Esophagus squamous epithelium (tissue), 5 donors: ENCODE results near the gene BET1L. TPM values are rescaled to one million over a fixed set of nuclear protein-coding genes. Genes with fewer than 3 reads are reported as not detected.
A peak's percentile ranks its signal among the peaks of the same experiment; 100 is the strongest.
"Not testable (repeated sequence)": the region's sequence is repeated elsewhere in the genome, so short reads cannot be mapped to it uniquely, and the experiment has no call there.

Experiments
- DNase-seq: peaks from one replicate; lab custom pipeline; 2025; lab: John Stamatoyannopoulos, UW
- H3K27ac ChIP-seq, 4 donors: fragments of 200-600 bp; sonication (generic); one replicate each; pipeline ENCODE4 v1.5.1; 2016 to 2019; ENCODE audit warnings: mild to moderate bottlenecking in 1 of 4
- H3K27me3 ChIP-seq, 4 donors: fragments of 200-600 bp; sonication (generic); 1 replicate in 3 of 4; 2 replicates in 1 of 4; pipeline versions ENCODE4 v1.5.1 to v1.6.0; 2017 to 2021; ENCODE audit warnings: antibody characterized with exemption in 1 of 4
- H3K36me3 ChIP-seq, 3 donors: fragments of 200-600 bp; sonication (generic); one replicate each; pipeline ENCODE4 v1.5.1; 2016 to 2019
- H3K4me1 ChIP-seq, 3 donors: fragments of 200-600 bp; sonication (generic); one replicate each; pipeline ENCODE4 v1.5.1; 2017 to 2019
- H3K4me3 ChIP-seq, 4 donors: fragments of 200-600 bp; sonication (generic); 1 replicate in 3 of 4; 2 replicates in 1 of 4; pipeline ENCODE4 v1.5.1; 2016 to 2019; ENCODE audit warnings: mild to moderate bottlenecking in 2 of 4, moderate library complexity in 1 of 4
- H3K9me3 ChIP-seq, 3 donors: fragments of 200-600 bp; sonication (generic); one replicate each; pipeline ENCODE4 v1.5.1; 2016 to 2019
- CTCF ChIP-seq, 6 experiments: fragments of 450-650 bp in 4 of 6; fragments of 200-600 bp in 2 of 6; sonication (generic) in 2 of 6; IDR thresholded peaks; one replicate each; pipeline ENCODE4 v1.5.1; 2016 to 2019; ENCODE audit warnings: antibody characterized with exemption in 6 of 6, mild to moderate bottlenecking in 4 of 6, moderate library complexity in 4 of 6
- WGBS, 2 donors: methylation state at CpG; one replicate each; pipeline ENCODE4 v1.1.5; 2018; 5-methylcytosine and 5-hydroxymethylcytosine counted together
- intact Hi-C: fragments of 100-400 bp; cut with DNase I; formaldehyde crosslinking; loops from one replicate; pipeline ENCODE4 v1.15.0; 2022
- small RNA-seq, 4 donors: library from RNA; depleted of rRNA; stranded (forward); fragments of <200 nt; gene quantifications; one replicate each; pipeline ENCODE3, GENCODE V24; 2016
- total RNA-seq, 4 donors: library from RNA; depleted of rRNA; stranded (reverse); fragments of >200 nt; gene quantifications; one replicate each; pipeline ENCODE4 v1.1.0, GENCODE V29; 2016
- donor health status: DM: yes; HTN: yes; CAD: no.

Gene BET1L
- total RNA-seq, 4 donors from 2014 or later, result 16.3 to 24.8 (median 17.1) TPM

- H3K4me1 ChIP-seq, H3K4me3 ChIP-seq, H3K27ac ChIP-seq, H3K36me3 ChIP-seq, H3K9me3 ChIP-seq, intact Hi-C loops, DNase-seq, H3K27me3 ChIP-seq: not testable (repeated sequence)
- TF ChIP-seq CTCF (IDR thresholded peaks at IDR 0.05), result peak in 1 of 6 experiments; percentile 21
- WGBS, 2 donors, result 0% methylated on average over 2 of the region's 13 CpGs; no CpG with 5 or more reads in 1 of the 2 donors
Observed at GRCh38 chr11:180242-180641, 27.0 kb downstream of the BET1L start.

Small RNAs within 50 kb of the gene (small RNA-seq; reads per million reads assigned to genes)
- 0 reads per million in 4 donors for gene RNU6-447P

Other genes starting within 250 kb of the BET1L start
- gene SCGB1C1, start 14.3 kb downstream of the BET1L start, total RNA-seq, result not detected
- 10 to 100 TPM; 48.3 to 71.1 (median 60.2) TPM for gene RIC8A, start 309 bp upstream of the BET1L start, total RNA-seq
- 1 to 10 TPM; 2.5 to 8.3 (median 6.1) TPM for gene SIRT3, start 28.9 kb upstream of the BET1L start, total RNA-seq
- 100 to 1,000 TPM in 2 of 4 donors, 10 to 100 TPM in 2; 46.4 to 116 (median 105) TPM for gene PSMD13, start 29.6 kb upstream of the BET1L start, total RNA-seq
- 1 to 10 TPM in 1 of 4 donors, under 1 TPM in 1, not detected in 2; 0.75 to 1.3 TPM for gene NLRP6, start 71.0 kb upstream of the BET1L start, total RNA-seq
- gene PGGHG, start 81.7 kb upstream of the BET1L start, total RNA-seq, result 10 to 100 TPM in 1 of 4 donors, 1 to 10 TPM in 3; 5.3 to 15.3 (median 5.9) TPM
- gene IFITM5, start 92.1 kb upstream of the BET1L start, total RNA-seq, result not detected
- 10 to 100 TPM; 14.4 to 67.5 (median 50.3) TPM for gene IFITM2, start 100.4 kb upstream of the BET1L start, total RNA-seq
- gene IFITM1, start 106.6 kb upstream of the BET1L start, total RNA-seq, result 100 to 1,000 TPM in 1 of 4 donors, 10 to 100 TPM in 3; 26.3 to 133 (median 60.0) TPM
- gene IFITM3, start 113.5 kb upstream of the BET1L start, total RNA-seq, result 100 to 1,000 TPM in 2 of 4 donors, 10 to 100 TPM in 2; 45.3 to 159 (median 113) TPM
- gene B4GALNT4, start 162.1 kb upstream of the BET1L start, total RNA-seq, result 1 to 10 TPM in 3 of 4 donors, under 1 TPM in 1; 0.97 to 7.9 (median 3.3) TPM
- 1,000 to 10,000 TPM in 1 of 4 donors, 100 to 1,000 TPM in 3; 314 to 1,016 (median 520) TPM for gene PKP3, start 186.8 kb upstream of the BET1L start, total RNA-seq
- gene SIGIRR, start 207.6 kb upstream of the BET1L start, total RNA-seq, result 10 to 100 TPM; 15.5 to 35.1 (median 16.1) TPM
- 10 to 100 TPM; 11.0 to 22.1 (median 16.2) TPM for gene ANO9, start 234.6 kb upstream of the BET1L start, total RNA-seq
- 10 to 100 TPM; 15.8 to 34.3 (median 22.8) TPM for gene PTDSS2, start 242.9 kb upstream of the BET1L start, total RNA-seq